CD14-positive monocyte (primary cell): ENCODE results near the gene PTOV1. TPM values are rescaled to one million over a fixed set of nuclear protein-coding genes. Genes with fewer than 3 reads are reported as not detected.

Experiments used
- DNase-seq, 3 donors: peaks; one replicate each; pipeline ENCODE4 v3.0.0-alpha.2; 2011 to 2022
- H2AFZ ChIP-seq: 2 replicates; pipeline ENCODE4 v1.6.0; 2012; ENCODE audit warnings: mild to moderate bottlenecking, low read depth, low read length, inconsistent platforms; ENCODE audit not compliant: insufficient read depth, poor library complexity, severe bottlenecking
- H3K27ac ChIP-seq, 2 donors: 1 replicate in 1 of 2; 2 replicates in 1 of 2; pipeline ENCODE4 v1.5.1; 2012 to 2013; ENCODE audit warnings: low read length in 2 of 2, control low read depth in 1 of 2, inconsistent platforms in 1 of 2, low read depth in 1 of 2, mild to moderate bottlenecking in 1 of 2
- H3K27me3 ChIP-seq, 2 donors: one replicate each; pipeline versions ENCODE4 v1.6.0 to v1.6.1; 2011 to 2013; ENCODE audit warnings: low read length in 2 of 2; ENCODE audit not compliant: control insufficient read depth in 2 of 2, insufficient read depth in 2 of 2
- H3K36me3 ChIP-seq, 2 donors: replicated peaks in 1 of 2; 1 replicate in 1 of 2; 2 replicates in 1 of 2; pipeline versions ENCODE4 v1.5.1 to v1.6.1; 2012 to 2013; ENCODE audit warnings: low read length in 2 of 2, control low read depth in 1 of 2, inconsistent platforms in 1 of 2, mild to moderate bottlenecking in 1 of 2; ENCODE audit not compliant: insufficient read depth in 2 of 2, control insufficient read depth in 1 of 2
- H3K4me1 ChIP-seq, 2 donors: 1 replicate in 1 of 2; 2 replicates in 1 of 2; pipeline versions ENCODE4 v1.5.1 to v1.6.1; 2012 to 2013; ENCODE audit warnings: low read length in 2 of 2, control low read depth in 1 of 2, inconsistent platforms in 1 of 2, mild to moderate bottlenecking in 1 of 2, moderate library complexity in 1 of 2; ENCODE audit not compliant: insufficient read depth in 2 of 2, control insufficient read depth in 1 of 2
- H3K4me2 ChIP-seq: replicated peaks from 2 replicates; pipeline ENCODE3; 2012; ENCODE audit warnings: low read length, moderate library complexity, mild to moderate bottlenecking; ENCODE audit not compliant: poor library complexity, severe bottlenecking; ENCODE audit errors: extremely low read depth
- H3K4me3 ChIP-seq, 3 experiments: fragments of 200-600 bp in 1 of 3; sonication (generic) in 1 of 3; replicated peaks in 1 of 3; 1 replicate in 2 of 3; 2 replicates in 1 of 3; pipeline ENCODE4 v1.5.1; 2011 to 2013; ENCODE audit warnings: low read length in 3 of 3, mild to moderate bottlenecking in 3 of 3, control low read depth in 2 of 3, low read depth in 2 of 3, inconsistent platforms in 1 of 3, moderate library complexity in 1 of 3
- H3K79me2 ChIP-seq: 2 replicates; pipeline ENCODE4 v1.6.0; 2012; ENCODE audit warnings: mild to moderate bottlenecking, control low read depth, inconsistent platforms, low read length, moderate library complexity; ENCODE audit not compliant: insufficient read depth
- H3K9ac ChIP-seq: 2 replicates; pipeline ENCODE4 v1.6.0; 2017; ENCODE audit warnings: low read length, mild to moderate bottlenecking; ENCODE audit not compliant: insufficient read depth, poor library complexity, severe bottlenecking
- H3K9me3 ChIP-seq, 2 donors: replicated peaks in 1 of 2; 1 replicate in 1 of 2; 2 replicates in 1 of 2; pipeline versions ENCODE4 v1.5.1 to v1.6.1; 2012 to 2013; ENCODE audit warnings: low read length in 2 of 2, control low read depth in 1 of 2; ENCODE audit not compliant: control insufficient read depth in 1 of 2, insufficient read depth in 1 of 2
- H4K20me1 ChIP-seq: 2 replicates; pipeline ENCODE4 v1.6.0; 2012; ENCODE audit warnings: mild to moderate bottlenecking, low read length, control low read depth, moderate library complexity; ENCODE audit not compliant: insufficient read depth
- H3K27ac Mint-ChIP-seq, 7 donors: one replicate each; pipeline ENCODE4 v1.8.0; 2020; ENCODE audit warnings: mild to moderate bottlenecking in 7 of 7, mixed read lengths in 7 of 7, moderate library complexity in 6 of 7, inconsistent platforms in 2 of 7
- H3K27me3 Mint-ChIP-seq, 3 donors: one replicate each; pipeline ENCODE4 v1.8.0; 2021 to 2022; ENCODE audit warnings: low read depth in 3 of 3, mild to moderate bottlenecking in 3 of 3, mixed read lengths in 3 of 3, moderate library complexity in 3 of 3, inconsistent platforms in 1 of 3
- H3K36me3 Mint-ChIP-seq, 2 donors: one replicate each; pipeline ENCODE4 v1.8.0; 2020; ENCODE audit warnings: mixed read lengths in 2 of 2, inconsistent platforms in 1 of 2, mild to moderate bottlenecking in 1 of 2
- H3K4me1 Mint-ChIP-seq: one replicate; pipeline ENCODE4 v1.8.0; 2020; ENCODE audit warnings: mild to moderate bottlenecking, mixed read lengths
- H3K4me3 Mint-ChIP-seq, 2 donors: one replicate each; pipeline ENCODE4 v1.8.0; 2020; ENCODE audit warnings: mild to moderate bottlenecking in 2 of 2, mixed read lengths in 2 of 2, moderate library complexity in 1 of 2
- H3K9me3 Mint-ChIP-seq, 7 donors: one replicate each; pipeline ENCODE4 v1.8.0; 2020 to 2022; ENCODE audit warnings: mixed read lengths in 7 of 7, mild to moderate bottlenecking in 6 of 7, moderate library complexity in 6 of 7, inconsistent platforms in 2 of 7
- CTCF ChIP-seq: fragments of 200-600 bp; IDR thresholded peaks from one replicate; pipeline ENCODE4 v1.8.0; 2022; ENCODE audit warnings: antibody characterized with exemption, mild to moderate bottlenecking
- WGBS: methylation state at CpG from one replicate; pipeline ENCODE4 v1.1.5; 2013; ENCODE audit warnings: missing lambda C conversion rate; ENCODE audit not compliant: insufficient coverage; 5-methylcytosine and 5-hydroxymethylcytosine counted together
- intact Hi-C, 2 donors: fragments of 100-400 bp; cut with micrococcal nuclease; formaldehyde crosslinking; loops; one replicate each; pipeline versions ENCODE4 v1.15.0 to v1.15.1; 2023
- polyA plus RNA-seq, 3 donors: library from polyadenylated mRNA; depleted of rRNA in 1 of 3; unstranded in 2 of 3; stranded (reverse) in 1 of 3; fragments of 300-500 nt in 2 of 3; fragments of >200 nt in 1 of 3; fragmentation: Illumina TruSeq in 2 of 3; gene quantifications; 1 replicate in 2 of 3; 2 replicates in 1 of 3; pipeline ENCODE4 v1.2.3, GENCODE V29; 2012 to 2021

PTOV1 gene
- polyA plus RNA-seq, 3 donors = 18.3 to 67.9 (median 31.2) TPM

GRCh38 chr19:49855676-49856573 lies 5.0 kb downstream of the PTOV1 start:
- Histone ChIP-seq H3K27me3 (peaks cover 7 to 12% of the 10 kb centered on the region in 2 donors), H3K79me2 (peaks cover 20% of the 10 kb centered on the region), H4K20me1 (peaks cover 86% of the 10 kb centered on the region), H3K4me2 (no peak overlapping the region), H3K9me3 (peaks cover 0 to 4% of the 10 kb centered on the region in 2 donors), H3K4me3 (no peak overlapping the region), H2AFZ (no peak overlapping the region), H3K27ac (no peak overlapping the region), H3K36me3 (peaks cover 28 to 43% of the 10 kb centered on the region in 2 donors), H3K4me1 (peaks cover 9 to 14% of the 10 kb centered on the region in 2 donors), H3K9ac (no peak overlapping the region)
- Mint-ChIP-seq H3K36me3 (peaks cover 28 to 51% of the 10 kb centered on the region in 2 donors), H3K4me1 (peaks cover 19% of the 10 kb centered on the region), H3K9me3 (peaks cover 0 to 5% (median 0%) of the 10 kb centered on the region in 7 donors), H3K27me3 (peaks cover 13 to 16% (median 15%) of the 10 kb centered on the region in 3 donors), H3K4me3 (no peak overlapping the region), H3K27ac (peak overlapping the region in 2 of 7 donors; percentile 41 to 85)
- WGBS = 85% methylated on average over 14 of the region's 21 CpGs
- DNase-seq = no peak
- TF ChIP-seq CTCF = no peak
- intact Hi-C loops = no loop called here

GRCh38 chr19:49856574-49857021 lies 5.6 kb downstream of the PTOV1 start:
- H3K4me1 Mint-ChIP-seq = peaks cover 19% of the 10 kb centered on the region
- Histone ChIP-seq H3K27ac (no peak overlapping the region), H3K4me1 (peaks cover 9 to 14% of the 10 kb centered on the region in 2 donors), H3K4me2 (no peak overlapping the region), H3K36me3 (peaks cover 32 to 50% of the 10 kb centered on the region in 2 donors), H3K27me3 (peaks cover 7 to 12% of the 10 kb centered on the region in 2 donors), H2AFZ (no peak overlapping the region), H3K9ac (no peak overlapping the region), H3K4me3 (no peak overlapping the region), H3K9me3 (peaks cover 0 to 4% of the 10 kb centered on the region in 2 donors), H3K79me2 (peaks cover 20% of the 10 kb centered on the region), H4K20me1 (peaks cover 89% of the 10 kb centered on the region)
- DNase-seq = no peak
- H3K4me3 Mint-ChIP-seq = no peak overlapping the region
- TF ChIP-seq CTCF = no peak
- 93% methylated on average over 14 of the region's 18 CpGs for WGBS
- no peak overlapping the region for H3K27ac Mint-ChIP-seq
- H3K27me3 Mint-ChIP-seq = peaks cover 13 to 16% (median 15%) of the 10 kb centered on the region in 3 donors
- peaks cover 0 to 5% (median 0%) of the 10 kb centered on the region in 7 donors for H3K9me3 Mint-ChIP-seq
- intact Hi-C loops = no loop called here
- H3K36me3 Mint-ChIP-seq = peaks cover 32 to 57% of the 10 kb centered on the region in 2 donors
